DND-41 (cell line): ENCODE results near the gene TPM1.

Experiments
- ATAC-seq: fragments of 200-7000 bp; cut with Tn5 transposase; 3 replicates; pipeline ENCODE4 v1.9.1; 2021; ENCODE audit warnings: low read depth; ENCODE audit not compliant: insufficient read depth
- DNase-seq: peaks from one replicate; pipeline ENCODE4 v3.0.0-alpha.2; 2020
- H2AFZ ChIP-seq: 2 replicates; pipeline ENCODE4 v1.6.0; 2012; ENCODE audit warnings: low read depth, low read length
- H3K27ac ChIP-seq: 2 replicates; pipeline ENCODE4 v1.5.1; 2012; ENCODE audit warnings: low read length, inconsistent platforms
- H3K27me3 ChIP-seq: fragments of 200-600 bp; sonication (generic); 2 replicates; pipeline ENCODE4 v1.6.0; 2012; ENCODE audit warnings: low read length, mild to moderate bottlenecking, inconsistent platforms; ENCODE audit not compliant: insufficient read depth, poor library complexity
- H3K36me3 ChIP-seq: 2 replicates; pipeline ENCODE4 v1.5.1; 2012; ENCODE audit warnings: low read length, inconsistent platforms; ENCODE audit not compliant: insufficient read depth
- H3K4me1 ChIP-seq: 2 replicates; pipeline ENCODE4 v1.5.1; 2012; ENCODE audit warnings: mild to moderate bottlenecking, low read length; ENCODE audit not compliant: insufficient read depth
- H3K4me2 ChIP-seq: 2 replicates; pipeline ENCODE4 v1.6.0; 2012; ENCODE audit warnings: mild to moderate bottlenecking, moderate library complexity, low read length, inconsistent platforms; ENCODE audit not compliant: insufficient read depth
- H3K4me3 ChIP-seq, 2 experiments: fragments of 200-600 bp in 1 of 2; shearing (Covaris generic) in 1 of 2; 2 replicates each; pipeline ENCODE4 v1.5.1; 2012 to 2016; ENCODE audit warnings: inconsistent platforms in 2 of 2, low read length in 2 of 2, mild to moderate bottlenecking in 2 of 2, low read depth in 1 of 2, moderate library complexity in 1 of 2
- H3K79me2 ChIP-seq: 2 replicates; pipeline ENCODE4 v1.6.0; 2012; ENCODE audit warnings: low read length, inconsistent platforms; ENCODE audit not compliant: insufficient read depth
- H3K9ac ChIP-seq: 2 replicates; pipeline ENCODE4 v1.6.0; 2012; ENCODE audit warnings: low read depth, mild to moderate bottlenecking, inconsistent platforms, low read length, moderate library complexity
- H3K9me3 ChIP-seq: 2 replicates; pipeline ENCODE4 v1.5.1; 2012; ENCODE audit warnings: low read length, moderate library complexity, mild to moderate bottlenecking, inconsistent platforms; ENCODE audit not compliant: insufficient read depth, severe bottlenecking
- H4K20me1 ChIP-seq: 2 replicates; pipeline ENCODE4 v1.6.0; 2012; ENCODE audit warnings: low read length; ENCODE audit not compliant: insufficient read depth
- EZH2 ChIP-seq: IDR thresholded peaks from 3 replicates; pipeline ENCODE4 v1.6.1; 2012; ENCODE audit warnings: borderline replicate concordance, low read depth, mild to moderate bottlenecking, moderate library complexity, low read length, inconsistent platforms; ENCODE audit not compliant: severe bottlenecking
- TF ChIP-seq, protein P1 (sequence below): IDR thresholded peaks from 2 replicates; pipeline ENCODE4 v1.5.1; 2012; ENCODE audit warnings: borderline replicate concordance, low read length, moderate library complexity, mild to moderate bottlenecking; ENCODE audit not compliant: poor library complexity, severe bottlenecking; ENCODE audit errors: extremely low read depth

The TPM1 gene

DNA sequence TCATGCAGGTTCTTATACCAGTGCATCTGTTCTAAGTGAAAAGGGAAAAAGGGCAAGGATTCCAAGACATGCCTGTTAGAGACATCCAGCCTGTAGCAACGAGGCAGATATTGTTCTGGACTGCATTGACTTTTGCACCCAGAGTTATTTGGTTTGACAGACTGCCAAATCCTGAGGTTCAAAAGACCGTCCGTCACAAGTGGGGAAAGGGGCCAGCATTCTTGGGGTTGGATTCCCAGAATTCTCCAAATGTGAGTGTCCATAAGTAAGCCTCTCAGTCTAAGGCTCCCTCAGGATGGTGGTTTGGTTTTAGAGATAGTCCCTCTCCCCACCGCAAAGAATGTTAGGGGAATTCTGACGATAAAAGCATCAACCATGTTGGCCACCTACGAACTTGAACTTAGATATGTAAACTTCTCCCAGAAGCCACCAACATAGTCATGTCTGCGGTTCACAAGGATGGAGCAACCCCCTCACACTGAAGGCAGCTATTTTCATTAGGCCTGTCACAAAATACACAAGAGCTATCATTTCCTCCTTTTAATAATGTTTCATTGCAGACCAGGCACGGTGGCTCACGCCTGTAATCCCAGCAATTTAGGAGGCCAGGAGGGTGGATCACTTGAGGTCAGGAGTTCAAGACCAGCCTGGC lies 65.5 kb downstream of the TPM1 start:
- no peak for DNase-seq
- H3K9ac ChIP-seq: no peak overlapping the region
- H3K9me3 ChIP-seq: no peaks in the 10 kb centered on the region
- H2AFZ ChIP-seq: no peak overlapping the region
- no peaks in the 10 kb centered on the region for H3K27me3 ChIP-seq
- no peak overlapping the region for H3K4me3 ChIP-seq
- no peaks in the 10 kb centered on the region for H3K79me2 ChIP-seq
- H4K20me1 ChIP-seq: no peaks in the 10 kb centered on the region
- no peaks in the 10 kb centered on the region for H3K36me3 ChIP-seq
- H3K27ac ChIP-seq: no peak overlapping the region
- no peak for ATAC-seq
- no peak overlapping the region for H3K4me2 ChIP-seq
- no peaks in the 10 kb centered on the region for H3K4me1 ChIP-seq
- TF ChIP-seq, protein P1, sequence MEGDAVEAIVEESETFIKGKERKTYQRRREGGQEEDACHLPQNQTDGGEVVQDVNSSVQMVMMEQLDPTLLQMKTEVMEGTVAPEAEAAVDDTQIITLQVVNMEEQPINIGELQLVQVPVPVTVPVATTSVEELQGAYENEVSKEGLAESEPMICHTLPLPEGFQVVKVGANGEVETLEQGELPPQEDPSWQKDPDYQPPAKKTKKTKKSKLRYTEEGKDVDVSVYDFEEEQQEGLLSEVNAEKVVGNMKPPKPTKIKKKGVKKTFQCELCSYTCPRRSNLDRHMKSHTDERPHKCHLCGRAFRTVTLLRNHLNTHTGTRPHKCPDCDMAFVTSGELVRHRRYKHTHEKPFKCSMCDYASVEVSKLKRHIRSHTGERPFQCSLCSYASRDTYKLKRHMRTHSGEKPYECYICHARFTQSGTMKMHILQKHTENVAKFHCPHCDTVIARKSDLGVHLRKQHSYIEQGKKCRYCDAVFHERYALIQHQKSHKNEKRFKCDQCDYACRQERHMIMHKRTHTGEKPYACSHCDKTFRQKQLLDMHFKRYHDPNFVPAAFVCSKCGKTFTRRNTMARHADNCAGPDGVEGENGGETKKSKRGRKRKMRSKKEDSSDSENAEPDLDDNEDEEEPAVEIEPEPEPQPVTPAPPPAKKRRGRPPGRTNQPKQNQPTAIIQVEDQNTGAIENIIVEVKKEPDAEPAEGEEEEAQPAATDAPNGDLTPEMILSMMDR: no peak
- TF ChIP-seq EZH2: no peak

DNA sequence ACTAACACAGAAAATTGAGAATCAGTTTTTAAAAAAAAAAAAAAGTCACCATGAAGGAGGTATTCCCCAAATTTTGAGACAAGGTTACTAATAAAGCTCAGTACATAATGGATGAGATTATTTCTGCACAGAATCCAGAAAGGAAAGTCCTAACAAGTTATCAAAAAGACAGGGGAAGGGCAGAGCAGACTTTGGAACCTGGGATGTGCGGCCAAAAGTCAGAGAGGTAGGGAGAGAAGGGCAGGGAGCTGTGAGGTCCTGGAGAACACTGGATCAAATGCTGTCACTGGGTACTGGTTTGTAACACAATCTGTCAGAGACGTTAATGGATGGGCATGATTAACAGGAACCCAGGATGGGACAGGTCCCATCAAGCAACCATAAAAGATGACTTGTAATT lies 67.0 kb downstream of the TPM1 start:
- Histone ChIP-seq H3K4me1 (no peaks in the 10 kb centered on the region), H2AFZ (no peak overlapping the region), H4K20me1 (no peaks in the 10 kb centered on the region), H3K36me3 (no peaks in the 10 kb centered on the region), H3K27ac (no peak overlapping the region), H3K4me3 (no peak overlapping the region), H3K79me2 (no peaks in the 10 kb centered on the region), H3K27me3 (no peaks in the 10 kb centered on the region), H3K9me3 (no peaks in the 10 kb centered on the region), H3K9ac (no peak overlapping the region), H3K4me2 (no peak overlapping the region)
- ATAC-seq: no peak
- DNase-seq: no peak
- no peak for TF ChIP-seq EZH2
- TF ChIP-seq, protein P1: no peak

DNA sequence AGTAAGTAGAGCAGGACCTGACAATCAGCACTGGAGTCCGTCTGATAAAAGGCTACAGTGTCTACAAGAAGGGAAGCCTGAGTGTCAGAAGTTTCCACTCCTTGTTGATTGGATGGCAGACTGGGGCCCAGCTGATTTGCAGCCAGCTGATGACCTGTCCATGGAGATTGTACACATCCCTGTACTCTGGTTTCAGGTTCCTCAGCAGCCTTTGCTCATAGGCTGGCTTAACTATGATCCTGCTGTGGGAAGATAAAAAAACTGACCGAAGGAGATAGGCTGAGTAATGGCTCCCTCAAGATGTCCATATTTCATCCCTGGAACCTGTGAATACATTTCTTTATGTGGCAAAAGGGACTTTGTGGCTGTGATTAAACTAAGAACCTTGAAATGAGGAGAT lies 67.4 kb downstream of the TPM1 start:
- Histone ChIP-seq H3K4me2 (no peak overlapping the region), H3K27me3 (no peaks in the 10 kb centered on the region), H3K36me3 (no peaks in the 10 kb centered on the region), H3K4me3 (no peak overlapping the region), H3K9me3 (no peaks in the 10 kb centered on the region), H3K9ac (no peak overlapping the region), H4K20me1 (no peaks in the 10 kb centered on the region), H3K79me2 (no peaks in the 10 kb centered on the region), H3K4me1 (no peaks in the 10 kb centered on the region), H2AFZ (no peak overlapping the region), H3K27ac (no peak overlapping the region)
- DNase-seq (no peak), ATAC-seq (no peak)
- TF ChIP-seq, protein P1: no peak
- no peak for TF ChIP-seq EZH2
